Kidney (tissue), 14 donors: ENCODE data around the gene GLRX2. TPM values are rescaled to one million over a fixed set of nuclear protein-coding genes. Genes with fewer than 3 reads are reported as not detected.

Source experiments
- DNase-seq, 5 donors: peaks; one replicate each; pipeline ENCODE4 v3.0.0-alpha.2; 2013 to 2020
- FAIRE-seq: peaks from 2 replicates; lab custom pipeline; 2012; peaks lifted over from hg19 to GRCh38; lab: Jason Lieb, UNC
- H3K27ac ChIP-seq, 2 donors: one replicate each; pipeline ENCODE4 v1.7.0; 2013; ENCODE audit warnings: low read depth in 2 of 2, low read length in 2 of 2, inconsistent platforms in 1 of 2
- H3K27me3 ChIP-seq: one replicate; pipeline ENCODE4 v1.7.1; 2013; ENCODE audit warnings: low read length, inconsistent platforms; ENCODE audit not compliant: control insufficient read depth, insufficient read depth
- H3K36me3 ChIP-seq, 3 donors: one replicate each; pipeline versions ENCODE4 v1.7.0 to v1.7.1; 2013; ENCODE audit warnings: low read length in 3 of 3, control low read depth in 1 of 3, inconsistent platforms in 1 of 3; ENCODE audit not compliant: insufficient read depth in 3 of 3, control insufficient read depth in 2 of 3
- H3K4me1 ChIP-seq, 3 donors: one replicate each; pipeline versions ENCODE4 v1.7.0 to v1.7.1; 2013; ENCODE audit warnings: low read length in 3 of 3, inconsistent platforms in 1 of 3, low read depth in 1 of 3; ENCODE audit not compliant: control insufficient read depth in 2 of 3, insufficient read depth in 2 of 3
- H3K4me3 ChIP-seq, 3 donors: one replicate each; pipeline versions ENCODE4 v1.7.0 to v1.8.1; 2013; ENCODE audit warnings: low read length in 3 of 3, control low read depth in 1 of 3, inconsistent platforms in 1 of 3
- H3K9ac ChIP-seq, 3 donors: one replicate each; pipeline versions ENCODE4 v1.7.0 to v1.7.1; 2013; ENCODE audit warnings: low read length in 3 of 3, control low read depth in 1 of 3, inconsistent platforms in 1 of 3
- H3K9me3 ChIP-seq, 3 donors: one replicate each; pipeline versions ENCODE4 v1.7.0 to v1.7.1; 2013; ENCODE audit warnings: low read length in 3 of 3, control low read depth in 1 of 3, inconsistent platforms in 1 of 3; ENCODE audit not compliant: control insufficient read depth in 2 of 3, insufficient read depth in 1 of 3
- CTCF ChIP-seq: IDR thresholded peaks from 3 replicates; pipeline ENCODE4 v1.5.1; 2012; ENCODE audit warnings: mild to moderate bottlenecking, moderate library complexity, borderline replicate concordance; ENCODE audit not compliant: insufficient read depth; ENCODE audit errors: extremely low read depth
- intact Hi-C: fragments of 100-400 bp; cut with DNase I; formaldehyde crosslinking; loops from one replicate; pipeline ENCODE4 v1.11.1; 2022
- polyA plus RNA-seq: library from polyadenylated mRNA; stranded (reverse); fragments of 350-450 nt; fragmentation: Illumina TruSeq; extraction: RNeasy Lipid Tissue Mini Kit (QIAGEN cat#74804); gene quantifications from one replicate; pipeline ENCODE4 v1.2.3, GENCODE V29; 2014; ENCODE audit warnings: low read depth, low replicate concordance; ENCODE audit not compliant: insufficient read depth
- total RNA-seq: library from RNA; stranded (reverse); fragmentation: NEBNext Ultra II Directional; extraction: Animal tissue kit (Norgen Biotek cat#: 25700); gene quantifications from one replicate; pipeline ENCODE4 v1.2.1, GENCODE V29; 2021
- donor health status: control.
- donor health status: control.
- donor health status: control.
- donor health status: control.
- donor health status: control.
- donor health status: DM: yes; HTN: yes; CAD: no.
- donor health status: Normal renal cell carcinoma (clear cell type).

The GLRX2 gene
- total and polyA plus RNA-seq, 2 donors from 2014 or later = 15.6 to 25.3 TPM

- Histone ChIP-seq H3K9me3 (no peaks in the 10 kb centered on the region), H3K9ac (no peak overlapping the region), H3K36me3 (no peaks in the 10 kb centered on the region), H3K4me1 (no peaks in the 10 kb centered on the region), H3K27me3 (no peaks in the 10 kb centered on the region), H3K27ac (no peak overlapping the region), H3K4me3 (no peak overlapping the region)
- no peak for DNase-seq
- intact Hi-C loops = no loop called here
- no peak for TF ChIP-seq CTCF
- no peak for FAIRE-seq
Measured at GRCh38 chr1:193110864-193111263, 5.7 kb upstream of the GLRX2 start.

- FAIRE-seq = no peak
- no peaks in the 10 kb centered on the region for H3K27me3 ChIP-seq
- no peaks in the 10 kb centered on the region for H3K36me3 ChIP-seq
- TF ChIP-seq CTCF = no peak
- H3K4me1 ChIP-seq = no peaks in the 10 kb centered on the region
- no peak overlapping the region for H3K4me3 ChIP-seq
- H3K27ac ChIP-seq = no peak overlapping the region
- intact Hi-C loops = no loop called here
- H3K9ac ChIP-seq = no peak overlapping the region
- no peak for DNase-seq
- no peaks in the 10 kb centered on the region for H3K9me3 ChIP-seq
Measured at GRCh38 chr1:193110246-193110645, 5.0 kb upstream of the GLRX2 start.

GRCh38 chr1:193109619-193110018, 4.4 kb upstream of the GLRX2 start:
- Histone ChIP-seq H3K27ac (no peak overlapping the region), H3K4me1 (no peaks in the 10 kb centered on the region), H3K9me3 (no peaks in the 10 kb centered on the region), H3K4me3 (no peak overlapping the region), H3K36me3 (no peaks in the 10 kb centered on the region), H3K9ac (no peak overlapping the region), H3K27me3 (no peaks in the 10 kb centered on the region)
- no peak for TF ChIP-seq CTCF
- DNase-seq (no peak), FAIRE-seq (no peak)
- intact Hi-C loops = no loop called here

- Histone ChIP-seq H3K4me1 (peaks cover 0 to 8% (median 7%) of the 10 kb centered on the region in 3 donors), H3K36me3 (no peaks in the 10 kb centered on the region), H3K9me3 (no peaks in the 10 kb centered on the region), H3K27me3 (no peaks in the 10 kb centered on the region), H3K27ac (no peak overlapping the region), H3K9ac (no peak overlapping the region), H3K4me3 (no peak overlapping the region)
- intact Hi-C loops = no loop called here
- DNase-seq (no peak), FAIRE-seq (no peak)
- no peak for TF ChIP-seq CTCF
Measured at GRCh38 chr1:193108471-193108870, 3.3 kb upstream of the GLRX2 start.
